Measurements from ENCODE around the gene PNMA6E.
"Not testable (repeated sequence)": the region's sequence is repeated elsewhere in the genome, so short reads cannot be mapped to it uniquely, and the experiment has no call there.

Gene PNMA6E

GRCh38 chrX:153387987-153388721, 13.0 kb downstream of the PNMA6E start:
- in situ Hi-C loops (cut with MboI; ENCODE audit: low sequenced_read_pairs, unreplicated experiment): no loop called here
- no peak for DNase-seq (ENCODE audit: low spot score)
- TF ChIP-seq CTCF (IDR thresholded peaks at IDR 0.05; ENCODE audit: borderline replicate concordance, control extremely low read depth, extremely low read depth, insufficient read depth, missing control alignments): no peak

GRCh38 chrX:153387345-153387744, 13.8 kb downstream of the PNMA6E start:
- TF ChIP-seq CTCF (IDR thresholded peaks at IDR 0.05; ENCODE audit: borderline replicate concordance, control extremely low read depth, extremely low read depth, insufficient read depth, missing control alignments): no peak
- DNase-seq (ENCODE audit: low spot score): no peak
- in situ Hi-C loops (cut with MboI; ENCODE audit: low sequenced_read_pairs, unreplicated experiment): no loop called here

GRCh38 chrX:153386097-153386496, 15.1 kb downstream of the PNMA6E start:
- no peak for DNase-seq (ENCODE audit: low spot score)
- in situ Hi-C loops (cut with MboI; ENCODE audit: low sequenced_read_pairs, unreplicated experiment): no loop called here
- TF ChIP-seq CTCF (IDR thresholded peaks at IDR 0.05; ENCODE audit: borderline replicate concordance, control extremely low read depth, extremely low read depth, insufficient read depth, missing control alignments): no peak

- in situ Hi-C loops (cut with MboI; ENCODE audit: low sequenced_read_pairs, unreplicated experiment); DNase-seq (ENCODE audit: low spot score): not testable (repeated sequence)
Observed at GRCh38 chrX:153384973-153385372, 16.2 kb downstream of the PNMA6E start.

GRCh38 chrX:153384390-153384789, 16.8 kb downstream of the PNMA6E start:
- TF ChIP-seq CTCF (IDR thresholded peaks at IDR 0.05; ENCODE audit: borderline replicate concordance, control extremely low read depth, extremely low read depth, insufficient read depth, missing control alignments): no peak
- in situ Hi-C loops (cut with MboI; ENCODE audit: low sequenced_read_pairs, unreplicated experiment): no loop called here
- no peak for DNase-seq (ENCODE audit: low spot score)

- in situ Hi-C loops (cut with MboI; ENCODE audit: low sequenced_read_pairs, unreplicated experiment): no loop called here
- TF ChIP-seq CTCF (IDR thresholded peaks at IDR 0.05; ENCODE audit: borderline replicate concordance, control extremely low read depth, extremely low read depth, insufficient read depth, missing control alignments): no peak
- no peak for DNase-seq (ENCODE audit: low spot score)
Observed at GRCh38 chrX:153382563-153383482, 18.3 kb downstream of the PNMA6E start.

Data from GM13976 (cell line).